NCI-H128 (cell line): ENCODE measurements around the gene DLG4.
A peak's percentile ranks its signal among the peaks of the same experiment; 100 is the strongest.

Experiments
- DNase-seq: peaks from one replicate; lab custom pipeline; 2025; ENCODE audit not compliant: unreplicated experiment; lab: John Stamatoyannopoulos, UW

The DLG4 gene

GRCh38 chr17:7233701-7234082 lies 14.1 kb upstream of the DLG4 start:
- DNase-seq: no peak

- DNase-seq: no peak
These were observed 12.5 kb upstream of the DLG4 start for GRCh38 chr17:7232114-7232513.

- no peak for DNase-seq
These were observed 9.9 kb upstream of the DLG4 start for GRCh38 chr17:7229504-7229903.

GRCh38 chr17:7228920-7229319 lies 9.3 kb upstream of the DLG4 start:
- no peak for DNase-seq

DNA sequence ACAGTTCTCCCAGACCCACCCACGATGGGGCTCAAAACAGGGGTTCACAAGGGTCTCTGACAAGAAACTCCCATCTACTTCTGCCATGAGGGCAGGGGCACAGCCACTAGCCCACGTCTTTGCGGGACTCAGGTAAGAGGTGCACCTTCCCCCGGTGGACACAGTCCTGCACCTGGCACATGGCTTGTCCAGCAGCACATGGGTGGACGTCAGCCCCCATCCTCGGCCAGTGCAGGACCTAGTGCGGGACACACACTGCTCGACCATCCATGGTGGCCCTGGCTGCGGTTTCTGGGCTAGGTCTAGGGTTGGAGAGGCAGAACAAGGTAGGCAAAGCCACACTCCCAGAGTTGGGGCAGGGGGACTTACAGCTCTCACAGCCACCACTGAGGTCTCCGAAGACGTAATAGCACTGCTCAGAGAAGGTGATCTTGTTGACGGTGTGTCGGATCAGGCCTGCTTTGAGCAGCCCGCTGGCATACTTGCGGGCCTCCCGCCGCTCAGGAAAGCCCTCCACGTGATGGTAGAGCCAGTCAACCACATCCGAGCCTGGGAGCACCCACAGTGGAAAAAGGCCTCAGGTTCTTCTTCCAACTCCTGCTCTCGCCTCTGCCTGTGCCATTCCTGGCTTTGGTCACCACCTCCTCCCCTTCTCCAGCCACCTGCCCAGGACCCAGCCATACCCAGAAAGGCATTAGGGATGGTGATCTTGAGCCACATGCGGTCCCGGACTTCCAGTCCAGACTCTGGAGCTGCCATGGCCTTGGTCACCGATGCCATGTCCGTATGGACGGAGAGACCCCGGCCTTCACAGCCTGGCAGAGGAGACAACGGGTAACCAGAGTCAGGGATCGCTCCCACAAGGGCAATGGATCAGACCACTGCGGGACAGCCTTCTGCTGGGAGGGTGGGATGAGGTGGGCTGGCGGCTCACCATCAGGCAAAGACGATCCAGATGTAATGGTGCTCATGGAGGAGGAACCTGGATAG lies 7.4 kb upstream of the DLG4 start:
- DNase-seq: no peak

GRCh38 chr17:7225711-7226331 lies 6.2 kb upstream of the DLG4 start:
- no peak for DNase-seq

- DNase-seq: no peak
These were observed 5.0 kb upstream of the DLG4 start for GRCh38 chr17:7224661-7225111.

DNA sequence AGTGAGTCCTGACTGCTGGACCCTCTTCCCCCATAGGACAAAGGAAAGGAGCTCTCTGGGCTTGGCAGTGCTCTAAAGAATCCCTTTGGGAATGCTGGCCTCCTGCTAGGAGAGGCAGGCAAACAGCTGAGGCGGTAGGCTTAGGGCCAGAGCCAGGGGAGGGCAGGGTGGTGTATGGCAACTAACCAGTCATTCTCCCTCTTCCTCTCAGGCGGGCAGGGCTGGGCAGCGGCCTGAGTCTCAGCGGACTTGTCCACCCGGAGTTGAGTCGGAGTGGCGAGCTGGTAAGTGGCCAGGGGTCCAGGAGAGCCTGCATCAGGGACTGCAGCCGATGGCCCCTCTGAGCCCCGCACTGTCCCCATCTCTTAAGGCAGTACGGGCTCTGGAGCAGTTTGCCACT lies 4.5 kb upstream of the DLG4 start:
- no peak for DNase-seq

DNA sequence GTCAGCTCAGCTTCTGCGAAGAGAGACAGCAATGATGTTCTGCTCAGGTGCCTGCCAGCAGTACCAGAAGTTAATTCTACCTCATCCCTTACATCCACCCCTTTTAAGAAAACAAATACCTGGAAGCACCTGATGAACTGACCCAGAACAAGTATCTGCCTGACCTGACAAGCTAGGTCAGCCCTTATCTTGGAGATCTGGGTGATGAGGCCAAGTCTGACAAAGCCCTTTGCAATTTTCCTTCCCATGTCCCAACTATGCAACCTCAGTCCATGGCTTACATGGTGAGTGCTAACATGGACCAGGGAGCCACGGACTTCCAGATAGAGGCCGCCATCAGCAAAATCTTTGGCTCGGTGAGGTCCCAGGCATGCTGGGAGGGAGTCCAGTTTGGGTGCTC lies 3.7 kb upstream of the DLG4 start:
- no peak for DNase-seq

DNA sequence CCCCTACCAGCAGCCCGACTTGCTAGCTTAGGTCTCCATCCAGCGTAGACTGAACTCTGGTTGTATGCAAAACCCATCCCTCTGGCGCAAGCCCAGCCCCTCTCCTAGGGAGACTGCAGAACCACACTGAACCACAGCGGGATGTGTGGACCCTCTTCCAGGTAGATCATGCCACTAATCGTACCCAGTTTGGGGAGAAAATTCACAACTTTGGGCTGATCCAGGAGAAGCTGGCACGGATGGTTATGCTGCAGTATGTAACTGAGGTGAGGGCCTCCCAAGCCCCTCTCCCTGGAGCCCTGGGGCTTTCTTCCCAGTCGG lies 3.3 kb upstream of the DLG4 start:
- no peak for DNase-seq

GRCh38 chr17:7222093-7222971 lies 2.7 kb upstream of the DLG4 start:
- DNase-seq: no peak

GRCh38 chr17:7221278-7222092 lies 1.8 kb upstream of the DLG4 start:
- no peak for DNase-seq

- DNase-seq: peak; percentile 8
These were observed 1.1 kb upstream of the DLG4 start for GRCh38 chr17:7220593-7221277.

DNA sequence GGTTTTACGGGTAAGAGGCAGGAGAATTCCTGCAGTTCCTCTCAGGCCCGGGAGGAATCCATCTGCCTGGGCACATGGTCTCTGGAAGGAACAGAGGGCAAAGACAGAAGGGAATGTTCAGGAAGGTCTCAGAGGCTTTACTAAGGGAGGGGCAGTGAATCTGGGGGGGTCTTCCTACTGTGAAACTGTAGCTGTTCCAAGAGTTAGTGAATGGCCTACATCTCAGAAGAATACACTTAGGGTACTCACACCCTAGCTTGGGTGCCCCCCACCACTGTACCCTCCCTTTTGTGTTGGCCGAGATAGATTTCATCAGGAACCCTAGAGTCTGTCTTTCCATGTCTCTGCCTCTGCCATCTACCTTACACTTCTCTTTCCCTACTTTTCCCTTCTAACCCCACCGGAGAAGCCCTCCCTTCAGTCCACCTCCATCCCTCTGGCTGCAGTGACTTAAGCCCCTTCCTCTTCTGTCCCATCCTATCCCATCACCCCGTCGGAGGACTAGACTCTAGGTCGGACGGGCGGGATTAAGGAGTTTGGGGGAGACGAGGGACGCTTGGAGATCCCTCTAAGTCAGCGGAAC lies 316 bp downstream of the DLG4 start:
- DNase-seq: no peak

GRCh38 chr17:7218758-7219157 lies 878 bp downstream of the DLG4 start:
- DNase-seq: no peak

GRCh38 chr17:7218166-7218565 lies 1.5 kb downstream of the DLG4 start:
- no peak for DNase-seq

- no peak for DNase-seq
These were observed 2.3 kb downstream of the DLG4 start for GRCh38 chr17:7217113-7217987.

DNA sequence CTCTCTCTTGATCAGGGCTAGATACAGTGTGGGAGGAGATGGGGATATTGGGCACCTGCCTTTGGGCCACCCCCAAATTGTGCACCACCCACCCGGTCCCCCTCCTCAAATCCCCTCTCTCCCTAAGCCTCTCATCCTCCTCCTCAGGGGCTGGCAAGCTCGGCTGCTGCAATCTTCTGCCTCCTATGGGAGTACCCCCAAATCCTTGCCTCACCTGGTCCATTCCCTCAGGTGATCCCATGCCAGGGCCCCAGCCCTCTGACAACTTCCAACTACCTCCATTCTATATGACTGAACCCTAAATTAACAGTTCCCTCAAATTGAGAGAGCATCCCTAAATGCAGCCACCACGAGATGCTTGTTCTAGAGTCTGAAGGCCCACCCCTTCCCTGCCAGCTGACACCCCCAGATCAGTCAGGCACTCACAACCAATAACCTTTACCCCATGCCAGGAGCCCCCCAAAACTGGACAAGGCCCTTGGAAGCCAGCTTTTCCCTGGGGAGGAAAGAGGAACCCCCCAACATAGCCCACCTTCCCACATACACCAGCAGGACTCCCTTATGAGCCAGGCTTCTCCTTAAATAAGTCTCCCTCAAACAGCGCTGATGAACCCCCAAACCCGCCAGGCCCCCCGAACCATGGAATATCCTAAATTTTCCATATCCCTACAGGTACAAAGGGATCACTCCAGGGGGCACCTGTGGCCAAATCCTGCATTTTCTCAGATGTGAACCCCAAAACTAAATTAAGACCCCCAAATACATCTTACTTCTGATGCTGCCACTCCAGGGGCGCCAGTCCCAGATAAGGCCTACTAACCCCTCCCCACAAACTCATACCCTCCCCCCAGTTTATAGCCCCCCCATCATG lies 3.2 kb downstream of the DLG4 start:
- DNase-seq: no peak
